Fibroblast of the conjunctiva (primary cell): Measurements from ENCODE around the gene LHX4.
A peak's percentile ranks its signal among the peaks of the same experiment; 100 is the strongest.

ENCODE experiments used
- DNase-seq: peaks from one replicate; pipeline ENCODE4 v3.0.0-alpha.2; 2010; ENCODE audit warnings: low read depth

LHX4 gene

GRCh38 chr1:180229483-180230415 is at the start of gene LHX4:
Gene LHX4, plus strand, starts transcription at chr1:180230264. Its CDS starts 266 bp downstream, at chr1:180230530.
- no peak for DNase-seq

GRCh38 chr1:180181048-180181447 is 49.0 kb upstream of the LHX4 start:
- no peak for DNase-seq

GRCh38 chr1:180181996-180182642 is 47.9 kb upstream of the LHX4 start:
- no peak for DNase-seq

GRCh38 chr1:180182643-180183311 is 47.3 kb upstream of the LHX4 start:
- DNase-seq, result no peak

- DNase-seq, result no peak
Observed at GRCh38 chr1:180183426-180183825, 46.6 kb upstream of the LHX4 start.

GRCh38 chr1:180184041-180184440 is 46.0 kb upstream of the LHX4 start:
- DNase-seq, result no peak

- no peak for DNase-seq
Observed at GRCh38 chr1:180185281-180185680, 44.8 kb upstream of the LHX4 start.

- no peak for DNase-seq
Observed at GRCh38 chr1:180185971-180186645, 44.0 kb upstream of the LHX4 start.

GRCh38 chr1:180186831-180187230 is 43.2 kb upstream of the LHX4 start:
- DNase-seq, result no peak

GRCh38 chr1:180187626-180188025 is 42.4 kb upstream of the LHX4 start:
- DNase-seq, result no peak

GRCh38 chr1:180188091-180188506 is 42.0 kb upstream of the LHX4 start:
- peak; percentile 39 for DNase-seq

GRCh38 chr1:180188684-180189175 is 41.3 kb upstream of the LHX4 start:
- no peak for DNase-seq

GRCh38 chr1:180190091-180190490 is 40.0 kb upstream of the LHX4 start:
- no peak for DNase-seq

GRCh38 chr1:180192172-180192571 is 37.9 kb upstream of the LHX4 start:
- no peak for DNase-seq

- no peak for DNase-seq
Observed at GRCh38 chr1:180193141-180194047, 36.7 kb upstream of the LHX4 start.

- DNase-seq, result no peak
Observed at GRCh38 chr1:180194048-180194425, 36.0 kb upstream of the LHX4 start.

GRCh38 chr1:180194546-180195207 is 35.4 kb upstream of the LHX4 start:
- DNase-seq, result no peak

GRCh38 chr1:180195401-180195800 is 34.7 kb upstream of the LHX4 start:
- DNase-seq, result no peak

GRCh38 chr1:180195916-180196315 is 34.1 kb upstream of the LHX4 start:
- DNase-seq, result no peak

- no peak for DNase-seq
Observed at GRCh38 chr1:180196436-180197003, 33.5 kb upstream of the LHX4 start.
